Panc1 (cell line): ENCODE data around the gene USH2A.

ENCODE experiments used
- CTCF ChIP-seq: fragments of 450-650 bp; IDR thresholded peaks from 2 replicates; pipeline ENCODE4 v1.5.1; 2017; ENCODE audit warnings: mild to moderate bottlenecking
- POLR2AphosphoS5 ChIP-seq: IDR thresholded peaks from 2 replicates; pipeline ENCODE4 v1.6.1; 2012; ENCODE audit warnings: mild to moderate bottlenecking, low read depth, low read length, moderate library complexity
- REST ChIP-seq, 2 experiments: IDR thresholded peaks; 2 replicates each; pipeline ENCODE4 v1.6.1; 2011 to 2012; ENCODE audit warnings: low read depth in 2 of 2, control low read depth in 1 of 2, low read length in 1 of 2, mild to moderate bottlenecking in 1 of 2, moderate library complexity in 1 of 2; ENCODE audit not compliant: insufficient read depth in 1 of 2
- TCF7L2 ChIP-seq: IDR thresholded peaks from 2 replicates; pipeline ENCODE4 v1.6.1; 2011; ENCODE audit warnings: mild to moderate bottlenecking, low read depth, low read length, inconsistent platforms

- TF ChIP-seq REST (IDR thresholded peaks at IDR 0.05; ENCODE audit: insufficient read depth in 1 of 2, low read depth in 2 of 2, low read length in 1 of 2): no peak
- no peak for TF ChIP-seq CTCF
- no peak for TF ChIP-seq POLR2AphosphoS5
- no peak for TF ChIP-seq TCF7L2
Measured at GRCh38 chr1:215648957-215649356, 774.3 kb downstream of the USH2A start.
